GM20431 (cell line): Measurements from ENCODE around the gene CEACAM3.

Experiments used
- in situ Hi-C: fragments of 300-500 bp; cut with MseI, MboI; formaldehyde crosslinking; loops from one replicate; pipeline ENCODE4 v1.15.0; 2020; ENCODE audit warnings: low sequenced_read_pairs; ENCODE audit not compliant: unreplicated experiment

Gene CEACAM3

DNA sequence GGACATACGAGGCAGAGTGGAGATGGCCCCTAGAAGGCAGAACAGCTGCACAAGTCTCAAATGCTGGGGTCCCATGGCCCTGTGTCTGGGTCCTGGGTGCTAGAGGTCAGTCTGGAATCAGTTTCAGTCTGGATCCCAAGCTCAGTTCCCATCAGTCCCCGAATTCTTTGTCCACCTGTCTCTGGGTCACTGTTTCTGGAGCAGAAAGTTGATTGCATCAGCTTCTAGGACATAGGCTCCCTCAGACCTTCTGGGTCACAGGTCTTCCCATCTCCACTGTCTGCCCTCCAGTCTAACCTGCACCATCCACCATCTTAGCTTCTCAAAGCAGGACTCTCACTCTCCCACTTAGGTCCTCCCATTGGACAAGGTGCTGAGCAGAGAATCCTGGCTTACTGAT, 42.8 kb downstream of the CEACAM3 start:
- in situ Hi-C loops: no loop called here

DNA sequence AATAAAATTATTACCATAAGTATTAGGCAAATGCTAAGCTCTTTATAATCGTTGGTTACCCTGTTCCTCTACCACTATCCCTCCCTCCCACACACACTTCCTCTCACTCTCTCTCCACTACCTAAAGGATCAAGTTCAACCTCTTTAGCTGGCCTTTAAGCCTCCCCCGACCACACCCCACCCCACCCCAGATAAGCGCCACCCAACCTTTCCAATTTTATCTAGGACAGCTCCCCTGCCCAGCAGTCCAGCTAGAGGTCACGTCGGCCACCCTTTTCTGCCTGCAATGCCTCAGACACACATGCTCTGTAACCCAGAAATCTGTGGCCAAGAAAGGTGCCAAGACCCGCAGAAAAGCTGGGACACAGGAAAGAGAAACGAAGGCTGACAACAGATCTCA, 47.0 kb downstream of the CEACAM3 start:
- in situ Hi-C loops: no loop called here

DNA sequence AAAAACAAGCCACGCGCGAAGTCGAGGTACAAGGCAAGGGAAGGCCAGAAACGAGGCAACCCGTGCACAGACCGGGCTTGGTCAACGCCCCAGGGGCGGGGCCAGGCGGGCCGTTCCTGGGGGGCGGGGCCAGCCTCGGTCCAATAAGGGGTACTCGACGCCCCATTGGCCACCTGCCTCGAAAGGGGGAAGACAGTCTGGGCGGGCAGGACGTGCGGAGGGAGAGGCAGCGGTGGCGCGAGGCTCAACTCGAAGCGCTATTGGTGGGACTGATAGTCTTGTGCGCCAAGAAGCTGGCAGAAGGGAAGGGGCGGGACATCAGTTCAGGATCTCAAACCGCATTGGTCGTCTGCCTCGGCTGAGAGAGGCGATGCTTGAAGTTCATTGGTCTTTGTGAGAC, 48.2 kb downstream of the CEACAM3 start, which contains the start of gene LYPD4:
LYPD4 (minus strand) TSS at position 83 of the 400 bp plus-strand sequence. CDS start 5,398 bp downstream, outside the sequence.
- in situ Hi-C loops: no loop called here

GRCh38 chr19:41845001-41845050, 48.4 kb downstream of the CEACAM3 start, which contains the start of gene DMRTC2:
Gene DMRTC2 (plus strand): TSS chr19:41845042. CDS start chr19:41847429, 2,387 bp downstream.
- in situ Hi-C loops: no loop called here

GRCh38 chr19:41845051-41845590, 48.7 kb downstream of the CEACAM3 start:
- in situ Hi-C loops: no loop called here

DNA sequence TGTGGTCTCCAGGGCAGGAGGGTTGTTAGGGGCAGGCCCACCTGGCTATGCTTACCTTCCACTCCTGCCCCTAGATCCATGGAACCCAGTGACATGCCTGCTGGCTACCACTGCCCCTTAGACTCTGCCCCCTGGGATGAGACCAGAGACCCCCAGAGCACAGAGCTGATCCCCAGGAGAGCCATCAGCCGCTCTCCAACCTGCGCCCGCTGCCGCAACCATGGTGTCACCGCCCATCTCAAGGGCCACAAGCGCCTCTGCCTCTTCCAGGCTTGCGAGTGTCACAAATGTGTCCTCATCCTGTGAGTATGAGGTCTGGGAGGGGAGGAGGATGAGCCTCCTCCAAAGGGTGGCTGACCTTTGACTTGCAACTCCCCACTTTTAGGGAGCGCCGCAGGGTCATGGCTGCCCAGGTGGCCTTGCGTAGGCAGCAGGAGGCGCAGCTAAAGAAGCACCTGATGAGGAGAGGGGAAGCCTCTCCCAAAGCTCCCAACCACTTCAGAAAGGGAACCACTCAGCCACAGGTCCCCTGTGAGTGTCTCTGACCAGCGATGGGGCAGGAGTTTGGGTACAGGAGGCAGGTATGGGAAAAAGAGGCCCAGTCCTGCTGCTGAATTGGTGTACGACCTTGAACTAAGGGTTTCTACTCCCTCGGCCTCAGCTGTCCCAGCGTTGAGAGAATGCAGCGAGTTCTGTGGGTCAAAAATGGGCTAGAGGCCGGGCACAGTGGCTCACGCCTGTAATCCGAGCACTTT, 51.1 kb downstream of the CEACAM3 start:
- in situ Hi-C loops: no loop called here

GRCh38 chr19:41848666-41849065, 52.3 kb downstream of the CEACAM3 start:
- in situ Hi-C loops: no loop called here

DNA sequence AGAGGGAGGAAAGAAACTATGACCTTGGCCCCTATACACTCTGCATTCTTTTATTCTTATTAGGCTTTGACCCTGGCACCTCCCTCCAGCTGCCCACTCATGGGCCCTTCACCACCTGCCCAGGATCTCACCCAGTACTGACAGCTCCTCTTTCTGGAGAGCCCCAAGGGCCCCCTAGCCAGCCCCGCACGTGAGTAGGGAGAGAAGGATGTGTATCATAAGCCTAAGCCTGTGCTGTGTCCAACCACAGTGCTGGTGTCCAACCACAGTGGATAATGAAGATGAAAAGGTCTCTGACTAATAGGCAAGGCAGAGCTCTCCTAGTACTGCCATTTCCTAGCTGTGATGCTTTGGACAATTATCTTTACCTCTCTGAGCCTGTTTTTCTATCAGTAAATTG, 52.7 kb downstream of the CEACAM3 start:
- in situ Hi-C loops: no loop called here

- in situ Hi-C loops: no loop called here
Measured at GRCh38 chr19:41850381-41850780, 54.0 kb downstream of the CEACAM3 start.

DNA sequence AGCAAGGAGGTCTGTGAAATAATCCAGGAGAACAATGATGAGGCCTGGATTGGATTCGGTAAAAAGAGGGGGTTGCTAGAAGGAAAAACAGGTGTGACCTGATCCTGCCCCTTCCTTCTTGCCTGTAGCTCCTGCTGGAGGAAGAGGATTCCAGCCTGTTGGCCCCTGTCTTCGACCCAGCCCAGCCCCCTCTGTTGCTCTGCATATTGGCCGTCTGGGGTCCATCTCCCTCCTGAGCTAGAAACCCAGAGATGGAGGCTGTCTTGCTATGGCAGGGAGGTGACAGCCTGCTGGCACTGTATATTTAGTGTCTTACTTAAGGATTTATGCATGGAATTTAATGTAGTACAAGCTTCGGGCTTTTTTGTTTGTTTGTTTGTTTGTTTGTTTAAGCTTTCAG, 55.1 kb downstream of the CEACAM3 start:
- in situ Hi-C loops: no loop called here

DNA sequence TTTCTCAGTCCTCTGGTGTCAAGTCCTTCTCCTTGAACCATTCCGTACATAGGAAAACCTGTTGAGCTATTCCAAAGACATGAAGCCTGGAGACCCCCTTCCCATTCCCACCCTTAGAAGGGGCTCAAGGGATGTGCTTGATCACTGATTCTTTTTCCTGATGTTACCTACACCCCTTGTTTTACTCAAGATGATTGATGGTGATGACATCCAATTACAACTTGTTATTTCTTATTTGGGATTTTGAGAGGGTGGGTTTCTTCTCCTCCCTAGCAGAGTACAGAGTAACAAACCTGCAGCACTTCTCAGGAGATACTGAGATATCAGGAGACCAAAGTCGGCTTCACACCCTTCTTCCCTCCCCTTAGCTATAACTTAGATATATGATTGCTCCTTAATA, 57.0 kb downstream of the CEACAM3 start:
- in situ Hi-C loops: no loop called here

GRCh38 chr19:41853768-41854167, 57.4 kb downstream of the CEACAM3 start:
- in situ Hi-C loops: no loop called here

GRCh38 chr19:41859213-41859617, 62.8 kb downstream of the CEACAM3 start:
- in situ Hi-C loops: no loop called here

DNA sequence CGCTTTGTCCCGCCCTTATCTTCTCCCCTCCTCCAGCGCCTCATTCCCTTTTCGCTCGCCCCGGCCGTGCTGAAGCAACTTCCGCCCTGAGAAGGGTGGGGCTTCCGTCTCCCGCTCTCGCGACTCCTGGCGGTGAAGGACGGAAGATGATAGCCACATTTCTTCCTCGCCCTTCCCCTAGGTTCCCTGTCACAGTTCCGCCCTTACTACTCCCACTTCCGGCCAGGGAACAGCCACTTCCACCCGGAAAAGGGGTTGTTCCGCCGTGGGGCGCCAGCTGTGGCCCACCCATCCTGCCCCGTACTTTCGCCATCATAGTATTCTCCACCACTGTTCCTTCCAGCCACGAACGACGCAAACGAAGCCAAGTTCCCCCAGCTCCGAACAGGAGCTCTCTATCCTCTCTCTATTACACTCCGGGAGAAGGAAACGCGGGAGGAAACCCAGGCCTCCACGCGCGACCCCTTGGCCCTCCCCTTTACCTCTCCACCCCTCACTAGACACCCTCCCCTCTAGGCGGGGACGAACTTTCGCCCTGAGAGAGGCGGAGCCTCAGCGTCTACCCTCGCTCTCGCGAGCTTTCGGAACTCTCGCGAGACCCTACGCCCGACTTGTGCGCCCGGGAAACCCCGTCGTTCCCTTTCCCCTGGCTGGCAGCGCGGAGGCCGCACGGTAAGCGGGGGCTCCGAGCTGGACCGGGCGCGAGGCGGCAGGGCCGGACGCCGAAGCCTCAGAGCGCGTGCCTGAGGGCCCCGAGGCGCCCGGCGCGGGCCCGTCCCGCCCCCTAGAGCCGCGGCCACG, 63.4 kb downstream of the CEACAM3 start, which contains the start of gene RPS19:
RPS19 (plus strand) TSS at position 638 of the 801 bp plus-strand sequence. CDS start 520 bp downstream, outside the sequence.
- in situ Hi-C loops: no loop called here

DNA sequence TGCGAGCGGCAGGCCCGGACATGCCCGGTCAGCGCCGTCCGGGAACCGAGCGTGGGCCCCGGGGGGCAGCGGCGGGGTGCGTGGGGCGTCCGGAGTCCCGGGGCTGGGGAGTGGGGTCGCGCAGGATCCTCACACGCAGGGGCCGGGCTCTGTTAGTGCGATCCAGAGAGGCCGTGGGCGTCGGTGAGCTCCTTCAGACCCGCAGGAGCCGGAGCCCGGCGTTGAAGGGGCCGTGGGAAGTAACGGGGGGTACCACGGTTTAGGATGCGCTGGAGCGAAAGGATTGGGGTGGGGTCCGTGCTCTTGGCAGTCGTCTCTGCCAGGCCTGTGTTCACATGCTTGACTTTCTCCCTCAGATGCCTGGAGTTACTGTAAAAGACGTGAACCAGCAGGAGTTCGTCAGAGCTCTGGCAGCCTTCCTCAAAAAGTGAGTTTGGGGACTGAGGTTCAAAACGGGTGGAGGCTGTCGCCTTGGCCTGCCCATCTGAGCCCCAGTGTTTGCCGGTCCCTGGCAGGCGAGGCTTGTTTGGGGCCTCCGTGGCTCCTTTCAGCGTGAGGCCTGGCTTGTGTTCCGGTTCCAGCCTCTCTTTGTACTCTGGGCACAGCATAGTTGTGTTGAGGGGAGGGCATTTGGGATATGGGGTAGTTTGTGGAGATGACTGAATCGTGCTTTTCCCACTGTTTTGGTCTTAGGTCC, 64.2 kb downstream of the CEACAM3 start:
- in situ Hi-C loops: no loop called here
